GM18508 (cell line): ENCODE results near the gene PAK4.
"Not testable (repeated sequence)": the region's sequence is repeated elsewhere in the genome, so short reads cannot be mapped to it uniquely, and the experiment has no call there.

Source experiments
- ATAC-seq: cut with Tn5 transposase; IDR thresholded peaks from one replicate; pipeline ENCODE4 v1.9.1; 2021; ENCODE audit warnings: moderate number of reproducible peaks; ENCODE audit not compliant: insufficient read depth, unreplicated experiment

Gene PAK4

DNA sequence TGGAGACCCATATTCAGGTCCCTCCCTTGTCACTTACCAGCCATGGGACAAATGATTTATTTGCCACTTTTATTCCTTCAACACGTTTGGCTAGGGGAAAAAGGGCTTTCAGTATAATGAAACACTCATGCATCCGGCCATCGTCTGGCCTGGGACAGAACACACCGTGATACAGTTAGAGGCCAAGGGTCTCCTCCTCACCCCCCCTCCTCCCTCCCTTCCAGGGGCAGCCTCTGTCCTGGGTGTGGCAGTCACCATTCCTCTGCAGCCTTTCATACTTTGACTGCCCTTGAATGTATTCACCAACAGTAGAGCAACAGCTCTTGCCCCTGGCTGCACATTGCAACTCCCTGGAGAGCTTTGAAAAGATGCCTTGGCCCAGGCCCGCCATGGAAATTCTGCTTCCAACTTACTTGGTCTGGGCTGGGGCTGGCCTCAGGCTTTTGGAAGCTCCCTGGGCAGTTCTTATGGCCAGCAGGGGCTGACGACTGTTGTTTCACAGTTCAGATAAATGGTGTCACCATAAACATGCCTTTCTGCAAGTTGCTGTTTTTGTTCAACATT lies 3.0 kb downstream of the PAK4 start:
- ATAC-seq: no peak

DNA sequence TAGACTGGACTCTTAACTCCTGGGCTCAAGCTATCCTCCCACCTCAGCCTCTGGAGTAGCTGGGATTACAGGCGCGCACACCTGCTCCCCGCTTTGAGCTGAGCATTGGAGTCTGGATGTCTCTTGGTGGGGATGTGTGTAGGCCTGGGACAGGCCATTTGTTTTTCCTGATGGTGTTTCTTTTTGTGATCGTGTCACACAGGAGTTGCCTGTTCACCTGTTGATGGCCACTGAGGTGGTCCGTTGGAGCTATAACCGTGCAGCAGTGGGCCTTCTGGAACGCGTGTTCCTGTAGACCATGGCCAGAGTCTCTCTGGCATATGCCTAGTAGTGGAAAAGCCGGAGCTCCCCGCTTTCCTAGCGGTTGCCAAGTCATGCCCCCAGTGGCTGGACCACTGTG lies 3.5 kb downstream of the PAK4 start:
- no peak for ATAC-seq

DNA sequence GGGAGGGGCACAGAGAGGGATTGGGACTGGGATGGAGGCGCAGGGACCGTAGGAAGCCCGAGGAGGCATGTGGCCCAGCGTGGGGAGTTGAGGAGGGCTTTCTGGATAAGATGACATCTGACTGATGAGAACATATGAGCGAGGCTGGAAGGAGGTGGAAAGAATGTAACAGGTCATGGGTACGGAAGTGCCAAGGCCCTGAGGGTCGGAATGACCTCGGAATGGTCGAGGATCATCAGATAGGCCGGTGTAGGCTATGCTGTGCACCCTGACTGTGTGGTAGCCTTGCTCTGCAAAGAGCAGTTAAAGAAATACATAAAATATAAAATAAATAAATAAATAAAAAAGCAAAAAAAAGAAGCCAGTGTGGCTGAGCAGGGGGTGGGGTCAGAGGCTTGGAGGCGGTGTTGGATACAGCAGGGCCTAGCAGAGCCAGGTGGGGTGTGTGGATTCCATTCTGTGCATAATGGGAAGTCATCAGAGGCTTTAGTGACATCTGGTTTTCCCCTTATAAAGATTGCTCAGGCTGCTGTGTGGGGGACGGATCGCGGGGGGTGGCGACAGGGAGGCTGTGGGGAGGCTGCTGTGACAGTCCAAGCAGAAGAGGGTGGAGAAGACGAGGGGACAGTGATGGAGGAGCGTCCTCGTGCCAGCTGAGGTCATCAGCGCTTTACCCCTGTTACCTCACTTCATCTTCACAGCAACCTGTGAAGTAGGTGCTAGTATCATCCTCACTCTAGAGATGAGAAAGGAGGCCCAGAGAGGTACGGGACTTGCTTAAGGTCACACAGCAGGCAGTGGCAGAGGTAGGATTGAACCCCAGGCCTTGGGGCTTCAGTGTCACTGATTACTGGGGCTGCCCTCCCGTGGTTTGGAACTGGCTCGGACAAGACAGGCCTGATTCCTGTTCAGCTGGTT lies 5.0 kb downstream of the PAK4 start:
- no peak for ATAC-seq

GRCh38 chr19:39131255-39131755 lies 5.7 kb downstream of the PAK4 start:
- no peak for ATAC-seq

- ATAC-seq: no peak
Observed at GRCh38 chr19:39132344-39132969, 6.9 kb downstream of the PAK4 start.

DNA sequence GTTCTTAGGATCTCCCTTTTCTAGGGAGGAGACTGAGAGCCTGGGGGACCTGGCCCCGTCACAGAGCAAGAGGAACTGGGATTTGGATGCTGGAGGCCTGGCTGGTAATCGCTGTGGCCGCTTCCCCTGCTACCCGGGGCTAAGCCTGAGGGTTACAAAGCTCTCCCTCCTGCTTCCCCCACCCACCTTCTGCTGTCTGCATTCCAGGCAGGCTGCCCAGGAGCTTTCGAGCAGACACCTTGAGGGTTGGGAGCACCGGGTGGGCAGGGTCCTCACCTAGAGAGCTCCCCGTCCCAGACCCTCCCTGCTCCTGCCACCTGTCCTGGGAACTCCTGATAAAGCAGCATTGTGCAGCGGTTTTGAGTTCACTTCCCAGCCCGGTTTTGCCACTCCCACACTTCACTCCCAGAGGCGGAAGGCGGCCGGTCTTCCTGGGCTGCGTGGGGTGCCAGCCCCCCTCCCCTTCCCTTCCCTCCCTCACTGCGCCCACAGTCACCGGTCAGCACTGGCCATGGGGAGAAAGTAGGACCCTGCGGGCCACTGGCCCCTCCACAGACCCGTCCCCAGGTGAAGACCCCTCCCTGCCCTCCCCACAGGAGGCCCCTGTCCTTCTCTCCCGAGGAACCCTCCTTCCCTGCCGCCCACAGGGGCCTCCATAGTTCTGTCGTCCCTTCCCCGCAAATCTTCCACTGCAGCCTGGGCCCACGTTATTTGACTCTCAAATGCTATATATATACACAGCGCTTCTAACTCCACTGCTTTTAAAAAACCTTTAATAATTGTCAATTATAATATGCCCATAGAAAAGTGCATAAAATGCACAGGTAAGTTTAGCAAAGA lies 8.1 kb downstream of the PAK4 start:
- ATAC-seq: no peak

GRCh38 chr19:39135701-39136100 lies 10.1 kb downstream of the PAK4 start:
- ATAC-seq: no peak

GRCh38 chr19:39136225-39136940 lies 10.8 kb downstream of the PAK4 start:
- ATAC-seq: no peak

DNA sequence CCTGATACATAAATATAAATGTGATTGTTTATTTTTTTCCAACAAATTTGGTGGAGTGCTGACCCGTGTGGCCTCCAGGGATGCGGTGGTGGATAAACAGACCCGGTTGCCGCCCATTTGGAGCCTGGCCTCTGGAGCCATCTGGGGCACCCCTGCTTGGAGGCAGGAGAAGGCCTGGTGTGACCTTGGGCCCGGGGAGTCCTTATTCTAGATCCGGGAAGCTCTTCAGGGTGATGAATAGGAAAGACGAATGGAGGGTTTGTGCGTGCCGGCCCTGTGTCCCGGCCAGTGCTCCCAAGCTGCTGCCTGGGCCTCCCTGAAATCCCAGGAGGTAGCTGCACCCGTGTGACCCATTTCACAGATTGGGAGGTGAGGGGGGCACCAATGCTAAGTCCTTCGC lies 11.5 kb downstream of the PAK4 start:
- ATAC-seq: no peak

GRCh38 chr19:39138221-39139211 lies 12.9 kb downstream of the PAK4 start:
- no peak for ATAC-seq

GRCh38 chr19:39139305-39139874 lies 13.8 kb downstream of the PAK4 start:
- no peak for ATAC-seq

GRCh38 chr19:39139971-39140453 lies 14.4 kb downstream of the PAK4 start:
- no peak for ATAC-seq

- ATAC-seq: no peak
Observed at GRCh38 chr19:39140594-39140993, 15.0 kb downstream of the PAK4 start.

GRCh38 chr19:39141929-39142328 lies 16.3 kb downstream of the PAK4 start:
- no peak for ATAC-seq

DNA sequence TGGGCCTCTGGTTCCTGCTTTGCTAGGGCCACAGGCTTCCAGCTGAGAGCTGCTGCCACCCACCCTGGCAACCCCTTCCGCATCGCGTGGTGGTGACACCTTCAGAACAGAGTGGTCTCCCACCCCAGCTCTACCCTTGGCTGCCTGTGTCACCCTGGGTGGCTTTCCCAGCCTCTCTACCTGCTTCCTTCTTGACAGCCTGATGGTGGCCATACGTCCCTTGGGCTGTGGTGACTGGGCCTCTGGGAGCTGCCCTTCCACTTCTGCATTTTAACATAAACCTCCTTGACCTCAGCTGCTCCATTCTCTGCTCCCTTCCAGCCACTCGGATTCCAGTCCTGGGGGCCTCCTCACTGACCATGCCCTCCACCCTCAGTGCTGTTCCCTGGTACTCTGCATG lies 17.0 kb downstream of the PAK4 start:
- no peak for ATAC-seq

GRCh38 chr19:39143757-39144289 lies 18.2 kb downstream of the PAK4 start:
- not testable (repeated sequence) for ATAC-seq

GRCh38 chr19:39144290-39145071 lies 18.9 kb downstream of the PAK4 start:
- ATAC-seq: no peak
